ENCODE measurements around the gene PKP1.

DNA sequence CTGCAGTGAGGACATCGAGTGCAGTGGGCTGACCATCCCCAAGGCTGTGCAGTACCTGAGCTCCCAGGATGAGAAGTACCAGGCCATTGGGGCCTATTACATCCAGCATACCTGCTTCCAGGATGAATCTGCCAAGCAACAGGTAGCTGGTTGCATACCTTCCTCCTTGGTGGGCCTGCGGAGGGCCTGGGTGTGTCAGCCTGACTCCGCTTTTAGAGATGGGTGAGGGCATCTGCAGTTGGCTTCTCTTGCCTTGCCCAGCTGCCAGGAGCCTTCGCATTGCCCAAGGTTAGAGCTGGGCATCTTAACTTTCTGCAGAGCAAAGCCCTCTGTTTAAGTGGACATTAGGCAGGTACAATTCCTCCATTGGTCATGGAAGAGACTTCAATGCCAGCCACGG is 33.2 kb downstream of the PKP1 start:
- TF ChIP-seq POLR2A (IDR thresholded peaks at IDR 0.05) (no peak), POLR2AphosphoS5 (IDR thresholded peaks at IDR 0.05) (no peak)
- TF ChIP-seq, protein P1, sequence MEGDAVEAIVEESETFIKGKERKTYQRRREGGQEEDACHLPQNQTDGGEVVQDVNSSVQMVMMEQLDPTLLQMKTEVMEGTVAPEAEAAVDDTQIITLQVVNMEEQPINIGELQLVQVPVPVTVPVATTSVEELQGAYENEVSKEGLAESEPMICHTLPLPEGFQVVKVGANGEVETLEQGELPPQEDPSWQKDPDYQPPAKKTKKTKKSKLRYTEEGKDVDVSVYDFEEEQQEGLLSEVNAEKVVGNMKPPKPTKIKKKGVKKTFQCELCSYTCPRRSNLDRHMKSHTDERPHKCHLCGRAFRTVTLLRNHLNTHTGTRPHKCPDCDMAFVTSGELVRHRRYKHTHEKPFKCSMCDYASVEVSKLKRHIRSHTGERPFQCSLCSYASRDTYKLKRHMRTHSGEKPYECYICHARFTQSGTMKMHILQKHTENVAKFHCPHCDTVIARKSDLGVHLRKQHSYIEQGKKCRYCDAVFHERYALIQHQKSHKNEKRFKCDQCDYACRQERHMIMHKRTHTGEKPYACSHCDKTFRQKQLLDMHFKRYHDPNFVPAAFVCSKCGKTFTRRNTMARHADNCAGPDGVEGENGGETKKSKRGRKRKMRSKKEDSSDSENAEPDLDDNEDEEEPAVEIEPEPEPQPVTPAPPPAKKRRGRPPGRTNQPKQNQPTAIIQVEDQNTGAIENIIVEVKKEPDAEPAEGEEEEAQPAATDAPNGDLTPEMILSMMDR (IDR thresholded peaks at IDR 0.05) = no peak
